ENCODE results near the gene ITPR1.

Gene ITPR1

GRCh38 chr3:4498446-4498845 is 5.3 kb downstream of the ITPR1 start:
- H3K36me3 ChIP-seq (ENCODE audit: insufficient read depth, low read length), result peaks cover 3% of the 10 kb centered on the region; the same call in 1 of the 2 replicates
- H2AFZ ChIP-seq (ENCODE audit: low read length), result no peak overlapping the region
- H4K20me1 ChIP-seq (ENCODE audit: insufficient read depth, low read length, poor library complexity, severe bottlenecking), result no peaks in the 10 kb centered on the region
- no peaks in the 10 kb centered on the region for H3F3A ChIP-seq (ENCODE audit: low read depth)
- H3K4me1 ChIP-seq (ENCODE audit: insufficient read depth, low read length, poor library complexity, severe bottlenecking), result peaks cover 44% of the 10 kb centered on the region
- H3K79me2 ChIP-seq (ENCODE audit: insufficient read depth, low read length), result peaks cover 80% of the 10 kb centered on the region
- H3K4me2 ChIP-seq (ENCODE audit: low read depth, low read length, poor library complexity, severe bottlenecking), result peak overlapping the region; percentile 23
- H3K4me3 ChIP-seq (ENCODE audit: low read length, poor library complexity, severe bottlenecking), result no peak overlapping the region
- H3K9me3 ChIP-seq (ENCODE audit: insufficient read depth, low read depth, low read length), result no peaks in the 10 kb centered on the region
- no peak overlapping the region for H3K9ac ChIP-seq (ENCODE audit: low read depth, low read length, poor library complexity, severe bottlenecking)
- H3K27me3 ChIP-seq (ENCODE audit: insufficient read depth, low read length, poor library complexity, severe bottlenecking), result no peaks in the 10 kb centered on the region
- no peaks in the 10 kb centered on the region for H3K9me2 ChIP-seq (replicated peaks; ENCODE audit: low read depth, low read length)
- no peak for TF ChIP-seq EZH2phosphoT487 (IDR thresholded peaks at IDR 0.05; ENCODE audit: borderline replicate concordance)
- no peak for TF ChIP-seq CTCF (conservative IDR thresholded peaks at IDR 0.05; ENCODE audit: low read length)

GRCh38 chr3:4501437-4501836 is 8.3 kb downstream of the ITPR1 start:
- peaks cover 2% of the 10 kb centered on the region for H4K20me1 ChIP-seq (ENCODE audit: insufficient read depth, low read length, poor library complexity, severe bottlenecking)
- H3K27me3 ChIP-seq (ENCODE audit: insufficient read depth, low read length, poor library complexity, severe bottlenecking), result no peaks in the 10 kb centered on the region
- H3K36me3 ChIP-seq (ENCODE audit: insufficient read depth, low read length), result peaks cover 3% of the 10 kb centered on the region; the same call in 1 of the 2 replicates
- no peaks in the 10 kb centered on the region for H3K9me3 ChIP-seq (ENCODE audit: insufficient read depth, low read depth, low read length)
- peaks cover 4% of the 10 kb centered on the region; the same call in 1 of the 2 replicates for H3F3A ChIP-seq (ENCODE audit: low read depth)
- peaks cover 71% of the 10 kb centered on the region for H3K79me2 ChIP-seq (ENCODE audit: insufficient read depth, low read length)
- H2AFZ ChIP-seq (ENCODE audit: low read length), result no peak overlapping the region
- no peak overlapping the region for H3K4me3 ChIP-seq (ENCODE audit: low read length, poor library complexity, severe bottlenecking)
- H3K9ac ChIP-seq (ENCODE audit: low read depth, low read length, poor library complexity, severe bottlenecking), result no peak overlapping the region
- no peak for TF ChIP-seq EZH2phosphoT487 (IDR thresholded peaks at IDR 0.05; ENCODE audit: borderline replicate concordance)
- TF ChIP-seq CTCF (conservative IDR thresholded peaks at IDR 0.05; ENCODE audit: low read length), result no peak
- H3K4me1 ChIP-seq (ENCODE audit: insufficient read depth, low read length, poor library complexity, severe bottlenecking), result peaks cover 55% of the 10 kb centered on the region
- no peak overlapping the region for H3K4me2 ChIP-seq (ENCODE audit: low read depth, low read length, poor library complexity, severe bottlenecking)
- no peaks in the 10 kb centered on the region for H3K9me2 ChIP-seq (replicated peaks; ENCODE audit: low read depth, low read length)

- Histone ChIP-seq H3K9me3 (ENCODE audit: insufficient read depth, low read depth, low read length) (no peaks in the 10 kb centered on the region), H4K20me1 (ENCODE audit: insufficient read depth, low read length, poor library complexity, severe bottlenecking) (peaks cover 6% of the 10 kb centered on the region), H3F3A (ENCODE audit: low read depth) (peaks cover 4% of the 10 kb centered on the region; the same call in 1 of the 2 replicates), H3K27me3 (ENCODE audit: insufficient read depth, low read length, poor library complexity, severe bottlenecking) (no peaks in the 10 kb centered on the region), H3K4me2 (ENCODE audit: low read depth, low read length, poor library complexity, severe bottlenecking) (no peak overlapping the region), H3K9ac (ENCODE audit: low read depth, low read length, poor library complexity, severe bottlenecking) (no peak overlapping the region), H3K4me3 (ENCODE audit: low read length, poor library complexity, severe bottlenecking) (no peak overlapping the region), H3K4me1 (ENCODE audit: insufficient read depth, low read length, poor library complexity, severe bottlenecking) (peaks cover 55% of the 10 kb centered on the region), H3K79me2 (ENCODE audit: insufficient read depth, low read length) (peaks cover 71% of the 10 kb centered on the region), H3K9me2 (replicated peaks; ENCODE audit: low read depth, low read length) (no peaks in the 10 kb centered on the region), H2AFZ (ENCODE audit: low read length) (no peak overlapping the region), H3K36me3 (ENCODE audit: insufficient read depth, low read length) (peaks cover 3% of the 10 kb centered on the region; the same call in 1 of the 2 replicates)
- TF ChIP-seq CTCF (conservative IDR thresholded peaks at IDR 0.05; ENCODE audit: low read length) (no peak), EZH2phosphoT487 (IDR thresholded peaks at IDR 0.05; ENCODE audit: borderline replicate concordance) (no peak)
Observed at GRCh38 chr3:4501927-4502326, 8.8 kb downstream of the ITPR1 start.

Measured in Loucy (cell line).